ENCODE results near the gene PDAP1.
A peak's percentile ranks its signal among the peaks of the same experiment; 100 is the strongest.

PDAP1 gene

DNA sequence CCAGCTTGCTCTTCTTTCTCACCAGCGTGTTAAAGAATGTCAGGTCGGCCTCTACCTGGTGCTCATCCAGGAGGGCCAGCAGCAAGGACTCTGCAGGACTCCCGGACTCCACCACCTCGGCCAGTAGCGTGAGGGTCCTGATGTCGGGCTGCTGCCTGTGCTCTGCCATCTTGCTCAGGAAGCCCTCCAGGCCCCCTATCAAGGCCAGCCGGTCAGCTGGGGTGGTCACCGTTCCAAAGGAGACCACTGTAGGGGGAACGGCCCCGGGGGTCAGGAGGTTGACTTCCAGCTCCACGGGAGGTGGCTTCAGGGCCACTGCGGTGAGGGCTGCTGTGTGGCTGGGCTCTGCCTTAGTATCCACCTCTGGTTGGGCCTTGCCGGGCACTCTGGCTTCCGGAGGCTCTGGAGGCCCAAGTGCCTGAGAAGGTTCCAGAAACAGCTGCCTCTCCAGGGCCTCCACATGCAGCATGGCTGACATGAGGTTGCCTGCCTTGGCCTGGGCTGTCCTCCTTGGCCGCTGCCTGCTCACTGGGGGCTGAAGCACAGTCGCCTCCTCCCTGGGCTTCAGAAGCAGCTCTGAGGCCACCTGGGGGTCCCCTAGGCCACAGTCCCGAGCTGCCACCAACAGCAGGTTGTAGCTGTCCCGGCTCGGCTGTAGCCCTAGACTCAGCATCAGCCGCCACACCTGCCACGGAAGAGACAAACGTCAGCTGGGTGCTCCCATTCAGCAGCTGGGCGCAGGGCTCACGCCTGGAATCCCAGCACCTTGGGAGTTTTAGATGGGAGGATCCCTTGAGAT, 16.7 kb upstream of the PDAP1 start:
- no peak for DNase-seq

DNA sequence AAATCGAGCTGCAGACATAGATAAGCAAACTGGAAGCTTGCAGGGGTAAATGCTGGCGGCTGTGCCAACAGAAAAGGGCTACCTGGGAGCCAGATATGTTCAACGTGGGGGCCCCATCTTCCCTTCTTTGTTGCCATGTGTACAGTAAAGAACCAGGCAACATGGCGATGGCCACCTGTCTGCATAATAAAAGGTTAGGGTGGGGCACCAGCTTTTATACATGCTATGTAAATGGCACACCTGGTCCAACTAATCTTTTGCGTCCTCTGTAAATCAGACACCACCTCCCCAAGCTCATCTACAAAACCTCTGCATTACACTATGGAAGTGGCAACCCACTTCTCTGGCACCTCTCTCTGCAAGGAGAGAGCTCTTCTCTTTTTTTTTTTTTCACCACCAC, 14.2 kb upstream of the PDAP1 start:
- no peak for DNase-seq

DNA sequence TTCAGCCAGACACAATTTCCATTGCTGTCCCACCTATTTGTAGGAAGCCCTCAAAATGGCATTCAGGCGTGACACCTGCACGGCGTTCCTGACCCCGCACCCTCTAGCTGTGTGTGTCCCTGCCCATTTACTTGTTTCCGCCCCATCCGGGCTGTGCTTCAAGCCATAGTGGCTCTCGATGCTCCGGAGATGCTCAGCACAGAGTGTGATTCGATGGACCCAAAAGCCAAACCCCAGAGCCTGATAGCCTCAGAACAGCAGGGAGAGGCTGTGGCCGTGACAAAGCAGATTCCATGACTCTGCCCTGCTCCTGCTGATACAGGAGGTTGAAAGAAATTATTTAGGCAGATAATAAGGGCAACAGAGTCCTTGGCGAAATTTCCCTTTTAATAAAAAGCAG, 13.8 kb upstream of the PDAP1 start:
- no peak for DNase-seq

DNA sequence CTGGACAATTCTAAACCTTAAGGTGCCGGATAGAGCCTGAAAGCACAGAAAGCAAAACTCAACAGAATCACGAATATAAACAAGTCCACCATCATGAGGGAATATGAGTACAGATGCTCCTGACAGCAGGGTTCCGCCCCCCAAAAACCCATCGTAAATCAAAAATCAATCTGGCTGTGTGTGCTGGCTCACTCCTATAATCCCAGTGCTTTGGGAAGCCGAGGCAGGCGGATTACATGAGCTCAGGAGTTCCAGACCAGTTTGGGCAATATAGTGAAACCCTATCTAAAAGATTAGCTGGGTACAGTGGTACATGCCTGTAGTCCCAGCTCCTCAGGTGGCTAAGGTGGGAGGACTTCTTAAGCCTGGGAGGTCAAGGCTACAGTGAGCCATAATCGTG, 12.6 kb upstream of the PDAP1 start:
- DNase-seq: no peak

DNA sequence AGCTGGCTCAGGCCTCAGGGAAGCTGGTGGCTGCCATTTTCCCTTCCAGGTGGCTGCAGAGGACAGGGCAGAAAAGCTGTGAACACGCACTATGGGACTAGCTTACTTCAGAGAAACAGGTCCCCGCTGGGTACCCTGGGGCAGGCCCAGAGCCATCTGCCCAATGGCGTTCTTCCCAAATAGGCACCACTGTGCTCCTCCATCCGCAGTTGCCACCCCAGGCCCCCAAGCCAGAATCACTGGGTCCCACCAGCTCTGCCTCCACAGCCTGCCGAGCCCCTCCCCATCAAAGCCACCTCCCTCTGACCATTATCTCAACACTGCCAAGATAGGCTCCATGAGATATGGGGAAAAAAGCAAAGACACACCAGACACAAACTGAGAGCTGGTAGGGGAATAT, 11.8 kb upstream of the PDAP1 start:
- no peak for DNase-seq

DNA sequence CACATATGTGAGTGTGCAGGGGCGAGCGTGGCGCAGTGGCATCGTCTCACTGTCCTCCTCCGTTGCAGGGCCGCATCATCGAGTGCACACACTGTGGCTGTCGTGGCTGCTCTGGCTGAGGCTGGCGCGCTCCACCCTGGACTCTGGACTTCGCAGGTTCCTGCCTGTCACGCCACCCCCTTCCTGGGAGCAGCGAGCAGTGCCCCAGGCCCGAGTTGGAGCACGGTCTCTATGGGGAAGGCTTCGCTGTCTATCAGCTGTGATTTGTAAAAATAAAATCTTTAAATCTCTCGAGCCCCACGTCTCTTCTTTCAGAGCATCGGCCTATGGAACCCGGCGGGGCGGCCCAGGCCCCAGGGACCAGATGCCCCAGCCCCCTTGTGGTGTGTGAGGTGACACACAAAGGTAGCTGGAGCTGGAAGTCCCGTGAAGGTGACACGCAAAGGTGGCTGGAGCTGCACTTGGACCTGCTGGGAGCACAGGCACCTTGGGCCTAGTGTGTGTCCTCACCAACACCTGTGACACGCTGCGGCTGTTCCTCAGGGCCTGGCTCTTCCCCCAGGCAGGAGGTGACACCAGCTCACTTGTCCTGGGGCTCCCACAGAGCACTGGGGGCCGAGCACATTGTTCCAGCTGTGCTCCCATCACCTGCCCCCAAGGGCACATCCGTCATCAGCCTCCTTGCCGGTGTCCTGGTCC, 11.1 kb upstream of the PDAP1 start:
- no peak for DNase-seq

DNA sequence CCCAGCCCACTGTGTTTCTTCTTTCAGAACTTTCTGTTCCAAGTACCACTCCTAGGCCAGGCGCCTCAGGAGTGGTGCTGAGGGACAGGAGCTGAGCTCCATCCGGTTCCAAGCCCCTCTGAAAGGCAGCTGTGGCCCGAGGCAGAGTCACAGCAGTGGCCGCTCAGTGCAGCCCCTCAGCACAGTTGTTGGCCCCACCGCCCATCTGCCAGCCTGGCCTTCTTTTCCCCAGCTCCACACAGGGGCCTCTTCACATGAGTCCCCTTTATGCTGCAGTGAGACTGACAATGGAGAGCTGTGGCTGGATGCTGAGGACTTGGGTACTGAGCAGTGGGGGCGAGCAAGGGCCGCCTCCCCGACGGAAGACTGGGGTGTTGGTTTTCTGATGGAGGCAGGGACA, 9.9 kb upstream of the PDAP1 start:
- no peak for DNase-seq

DNA sequence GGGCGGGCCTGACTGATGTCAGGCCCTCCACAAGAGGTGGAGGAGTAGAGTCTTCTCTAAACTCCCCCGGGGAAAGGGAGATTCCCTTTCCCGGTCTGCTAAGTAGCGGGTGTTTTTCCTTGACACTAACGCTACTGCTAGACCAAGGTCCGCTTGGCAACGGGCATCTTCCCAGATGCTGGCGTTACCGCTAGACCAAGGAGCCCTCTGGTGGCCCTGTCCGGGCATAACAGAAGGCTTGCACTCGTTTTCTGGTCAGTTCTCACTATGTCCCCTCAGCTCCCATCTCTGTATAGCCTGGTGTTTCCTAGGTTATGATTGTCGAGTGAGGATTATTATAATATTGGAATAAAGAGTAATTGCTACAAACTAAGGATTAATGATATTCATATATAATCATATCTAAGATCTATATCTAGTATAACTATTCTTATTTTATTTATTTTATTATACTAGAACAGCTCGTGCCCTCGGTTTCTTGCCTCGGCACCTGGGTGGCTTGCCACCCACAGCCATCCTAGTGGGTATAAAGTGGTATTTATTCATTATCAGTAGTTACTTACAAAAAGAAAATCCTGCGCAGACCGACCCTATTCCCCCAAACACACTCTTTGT, 7.2 kb upstream of the PDAP1 start:
- DNase-seq: peak; percentile 39

DNA sequence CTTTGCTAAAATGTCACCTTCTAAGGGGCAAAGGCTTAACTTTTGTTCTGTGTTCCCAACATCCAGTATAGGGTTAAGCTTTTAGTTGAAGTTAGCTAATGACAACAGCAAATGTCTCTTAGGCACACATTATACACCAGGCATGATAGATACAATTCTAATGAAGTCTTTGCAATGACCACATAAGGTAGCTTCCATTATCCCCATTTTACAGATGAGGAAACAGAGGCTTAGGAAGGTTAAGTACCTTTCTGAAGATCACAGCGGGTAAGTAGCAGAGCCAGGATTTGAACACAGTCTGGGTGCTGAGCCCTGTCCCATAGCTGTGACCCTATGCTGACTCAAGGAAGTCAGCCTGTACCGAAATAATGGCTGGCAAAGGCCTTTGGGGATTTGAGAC, 2.2 kb upstream of the PDAP1 start:
- no peak for DNase-seq

- peak; percentile 39 for DNase-seq
Measured at GRCh38 chr7:99409806-99410205, 1.4 kb upstream of the PDAP1 start.

DNA sequence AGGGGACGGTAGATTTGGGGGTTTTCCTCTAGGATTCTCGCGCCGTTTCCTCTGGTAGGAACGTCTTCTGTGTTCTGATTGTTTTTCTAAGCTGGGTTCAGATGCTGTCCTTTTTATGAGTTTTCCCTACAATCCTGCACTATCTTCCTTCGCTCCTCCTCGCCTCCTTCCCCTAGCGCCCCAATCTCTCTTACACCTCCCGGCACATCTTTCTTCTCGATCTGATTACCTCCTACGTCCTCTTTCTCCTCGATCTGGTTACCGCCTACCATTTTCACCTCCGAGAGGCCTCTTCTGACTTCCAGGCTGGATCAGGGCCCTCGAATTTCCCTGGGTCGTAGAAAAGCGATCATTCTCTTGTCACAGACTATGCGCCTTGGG, 785 bp upstream of the PDAP1 start:
- DNase-seq: no peak

DNA sequence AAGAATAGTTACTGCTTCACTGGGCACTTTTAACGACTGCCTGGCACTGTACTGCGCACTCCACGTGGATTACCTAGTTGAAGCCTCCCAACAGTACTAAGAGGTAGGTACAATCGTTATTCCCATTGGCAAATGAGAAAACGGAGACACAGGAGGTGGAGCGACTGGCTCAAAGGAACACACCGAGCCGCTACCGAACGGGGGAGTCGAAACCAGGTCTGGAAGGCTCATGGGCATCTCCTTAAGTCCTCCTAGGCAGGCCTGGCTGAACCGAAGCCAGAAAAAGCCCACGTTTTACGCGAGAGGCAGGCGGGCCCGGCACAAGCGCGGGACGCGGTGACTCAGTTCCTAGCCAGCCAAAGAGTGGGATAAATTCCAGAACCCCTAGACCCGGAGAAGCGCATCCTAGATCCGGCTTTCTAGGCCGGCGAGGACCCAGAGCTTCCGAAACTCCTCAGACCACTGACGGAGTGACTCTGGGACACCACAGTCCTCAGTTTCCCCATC, 472 bp downstream of the PDAP1 start:
- peak; percentile 32 for DNase-seq

DNA sequence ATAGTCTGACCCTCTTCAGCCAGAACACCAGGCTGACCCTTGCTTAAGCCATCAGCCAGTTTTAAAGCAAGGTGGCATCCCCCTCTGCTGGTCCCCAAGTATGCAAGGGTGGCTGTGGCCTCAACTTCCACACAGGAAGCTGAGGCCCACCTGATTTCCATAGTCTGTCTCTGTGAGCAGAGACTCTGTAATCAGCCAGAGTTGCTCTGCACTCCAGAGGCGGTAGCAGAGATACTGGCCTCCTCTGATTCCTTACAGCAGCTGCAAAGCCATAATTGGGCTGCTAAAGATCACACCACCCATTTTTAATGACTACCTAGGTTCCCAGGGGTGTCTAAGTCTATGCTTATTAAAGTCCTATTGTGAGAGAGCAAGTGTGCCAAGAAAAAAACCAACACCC, 1.8 kb downstream of the PDAP1 start:
- DNase-seq: no peak

GRCh38 chr7:99404977-99405320, 3.4 kb downstream of the PDAP1 start:
- DNase-seq: no peak

- DNase-seq: no peak
Measured at GRCh38 chr7:99404235-99404976, 4.0 kb downstream of the PDAP1 start.

DNA sequence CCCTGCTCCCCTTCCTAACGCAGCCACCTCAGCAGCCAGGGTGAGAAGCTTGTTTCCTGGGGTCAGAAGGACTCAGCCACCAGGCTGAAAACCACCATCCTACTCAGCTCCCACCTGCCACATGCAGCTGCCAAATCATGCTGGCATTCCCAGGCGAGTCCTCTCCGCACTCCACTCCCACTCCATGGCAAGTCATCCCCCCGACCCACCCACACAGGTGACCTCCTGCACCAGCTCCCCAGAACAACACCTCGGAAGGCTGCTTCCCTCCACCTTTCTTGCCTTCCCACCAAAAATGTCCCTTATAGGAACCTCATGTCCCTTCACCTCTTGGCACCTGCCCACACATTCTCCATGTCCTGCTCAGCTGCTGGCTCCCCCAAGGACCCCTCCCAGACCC, 4.6 kb downstream of the PDAP1 start:
- no peak for DNase-seq

DNA sequence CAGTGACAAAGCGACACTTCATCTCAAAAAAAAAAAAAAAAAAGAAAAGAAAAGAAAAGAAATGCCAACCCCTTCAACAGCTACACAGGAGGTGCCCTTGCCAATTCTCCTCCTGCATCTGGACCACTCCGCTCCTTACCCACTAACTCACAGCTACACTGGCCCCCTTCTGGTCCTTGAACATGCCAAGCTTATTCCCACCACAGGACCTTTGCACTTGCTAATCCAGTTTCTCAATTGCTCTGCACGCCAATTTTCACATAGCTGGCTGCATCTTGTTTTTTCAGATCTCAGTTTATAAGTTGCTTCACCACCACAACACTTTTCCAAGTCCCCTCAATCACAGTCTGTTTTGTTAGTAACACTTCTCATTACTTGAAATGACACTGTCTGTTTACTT, 5.5 kb downstream of the PDAP1 start:
- no peak for DNase-seq

DNA sequence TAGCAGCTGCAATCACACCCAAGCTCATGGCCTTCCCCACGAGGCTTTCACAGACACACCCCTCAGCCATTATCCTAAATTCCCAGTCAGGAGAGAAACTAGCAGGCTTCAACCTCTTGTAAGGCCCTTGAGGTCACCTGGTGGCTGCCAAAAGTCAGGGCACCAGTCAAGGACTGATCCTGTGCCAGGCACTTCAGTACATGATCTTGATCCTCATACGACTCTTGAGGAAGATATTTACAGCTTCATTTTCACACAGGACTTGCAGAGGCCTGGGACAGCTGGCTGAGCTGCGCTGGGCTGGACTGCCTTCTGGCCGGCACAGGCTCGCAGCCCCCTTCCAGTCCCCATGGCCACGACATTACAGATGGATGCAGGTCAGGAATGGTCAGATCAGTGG, 8.8 kb downstream of the PDAP1 start:
- no peak for DNase-seq

DNA sequence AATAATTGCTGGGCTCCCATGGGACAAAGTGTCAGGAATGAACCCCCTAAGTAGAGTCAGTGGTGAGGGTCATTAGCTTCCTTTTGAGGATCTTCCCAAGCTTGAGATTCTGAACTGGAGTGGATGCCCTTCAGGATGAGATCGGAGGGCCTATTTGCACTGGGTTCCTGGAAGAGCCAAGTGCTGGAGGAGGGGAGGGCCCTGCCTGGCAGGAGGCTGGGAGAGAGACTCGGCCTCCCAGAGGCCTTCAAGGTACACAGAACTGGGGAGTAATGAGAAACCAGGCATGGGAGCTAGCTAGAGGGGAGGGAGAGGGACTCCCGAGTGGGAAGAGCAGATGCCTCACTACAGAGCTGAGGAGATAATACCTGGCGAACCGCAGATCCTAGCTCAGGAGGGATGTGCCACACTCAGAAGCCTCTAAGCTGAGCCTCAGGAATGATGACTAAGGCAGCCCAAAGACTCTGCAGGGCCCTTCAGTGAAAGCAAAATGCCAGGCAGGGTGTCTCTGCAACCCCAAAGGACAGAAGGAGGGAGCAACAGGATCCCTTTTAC, 9.4 kb downstream of the PDAP1 start:
- DNase-seq: no peak

DNA sequence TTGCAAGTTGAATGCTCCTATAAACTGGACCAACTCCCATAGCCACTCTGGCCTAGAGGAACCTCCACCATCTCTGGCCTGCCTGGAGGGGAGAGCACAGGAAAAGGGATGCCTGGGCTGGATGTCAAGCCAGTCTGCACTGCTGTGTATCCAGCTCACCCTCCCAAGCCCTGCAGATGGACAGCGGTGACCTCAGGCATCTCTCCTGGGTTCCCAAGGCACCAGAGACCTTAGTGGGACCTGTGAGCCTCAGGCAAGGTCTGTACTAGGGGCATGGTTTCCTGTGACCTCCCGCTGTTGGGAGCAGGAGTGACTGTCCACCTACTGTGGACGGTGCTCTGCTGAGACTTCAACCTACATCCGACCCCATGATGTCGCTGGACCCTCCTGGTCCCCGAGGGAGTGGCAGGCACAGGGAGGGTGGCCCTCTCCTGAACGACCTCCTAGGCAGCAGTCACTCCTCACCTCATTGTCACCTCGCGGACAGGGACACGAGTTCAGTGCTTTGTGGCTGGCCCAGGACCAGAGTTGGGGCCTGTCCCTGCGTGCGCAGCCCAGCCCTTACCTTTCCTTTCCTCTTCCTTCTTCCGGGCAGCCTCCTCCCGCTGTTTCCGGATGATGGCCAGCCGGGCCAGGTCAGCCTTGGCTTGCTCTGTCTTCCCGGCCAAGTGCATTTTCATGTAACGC, 11.0 kb downstream of the PDAP1 start:
- DNase-seq: no peak

GRCh38 chr7:99396418-99397296, 11.7 kb downstream of the PDAP1 start:
- no peak for DNase-seq

All from CD4-positive, alpha-beta T cell treated with Interleukin-12 subunit alpha and Interleukin-12 subunit beta, for 1 hour (primary cell).